ENCODE results near the gene ZNF431. TPM values are rescaled to one million over a fixed set of nuclear protein-coding genes. Genes with fewer than 3 reads are reported as not detected.

Gene ZNF431
- total and polyA plus RNA-seq, 2 of the 8 experiments (the other 6 are each of a cell fraction or from before 2014, with no cell fraction given), result 6.7 to 43.2 TPM

DNA sequence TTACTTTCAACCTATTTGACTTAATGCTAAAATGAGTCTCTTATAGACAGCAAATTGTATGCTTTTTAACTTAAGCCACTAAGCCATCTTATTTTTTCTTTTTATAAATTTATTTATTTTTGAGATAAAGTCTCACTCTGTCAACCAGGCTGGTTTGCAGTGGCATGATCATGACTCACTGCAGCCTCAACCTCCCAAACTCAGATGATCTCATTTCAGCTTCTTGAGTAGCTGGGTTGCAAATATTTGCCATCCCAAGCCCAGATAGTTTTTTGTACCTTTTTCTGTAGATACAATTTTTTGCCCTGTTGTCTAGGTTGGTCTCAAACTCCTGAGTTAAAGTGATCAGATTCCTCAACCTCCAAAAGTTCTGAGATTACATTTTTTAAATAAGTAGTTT, 32.7 kb upstream of the ZNF431 start:
- POLR2A ChIA-PET (ENCODE audit: partially characterized antibody), result interaction anchor here (0.7 kb wide), 1 partner anchor 11 kb away, joined by 3 read pairs; no protein-coding TSS in a partner anchor
- Histone ChIP-seq H3K14ac (ENCODE audit: insufficient read length) (no peak overlapping the region), H2BK15ac (ENCODE audit: low read length) (no peak overlapping the region), H2AK5ac (ENCODE audit: low read depth, low read length) (no peak overlapping the region), H2AFZ (ENCODE audit: low read length) (no peak overlapping the region), H2BK120ac (replicated peaks; ENCODE audit: low read depth, low read length) (no peak overlapping the region), H2BK12ac (ENCODE audit: low read depth, low read length) (no peak overlapping the region), H3K4me3 (ENCODE audit: extremely low read depth in 1 of 4, insufficient read depth in 2 of 4, low read depth in 3 of 4, low read length in 4 of 4) (no peak overlapping the region), H3K23me2 (ENCODE audit: low read depth, low read length) (no peaks in the 10 kb centered on the region), H4K5ac (ENCODE audit: insufficient read length, low read depth, low read length) (no peak overlapping the region), H2BK5ac (ENCODE audit: low read depth, low read length) (no peak overlapping the region), H3K79me1 (ENCODE audit: low read depth, low read length) (no peaks in the 10 kb centered on the region; the same call in 1 of the 2 replicates), H2BK20ac (ENCODE audit: low read length) (no peak overlapping the region), H3K23ac (ENCODE audit: insufficient read length) (no peak overlapping the region), H4K20me1 (replicated peaks in 1 of 2; ENCODE audit: control insufficient read depth in 1 of 2, insufficient read depth in 2 of 2, low read length in 2 of 2) (peaks cover 0 to 1% of the 10 kb centered on the region in 2 experiments), H3K4ac (replicated peaks; ENCODE audit: insufficient read length, low read depth, low read length) (no peak overlapping the region), H3K18ac (ENCODE audit: extremely low read depth, low read length) (no peak overlapping the region), H3K27ac (ENCODE audit: low read depth, low read length) (no peak overlapping the region), H4K91ac (replicated peaks; ENCODE audit: insufficient read length, low read length) (no peak overlapping the region), H4K8ac (ENCODE audit: extremely low read depth, insufficient read depth, low read length) (no peak overlapping the region), H3K9me3 (ENCODE audit: insufficient read depth in 2 of 2, low read depth in 1 of 2, low read length in 1 of 2) (no peaks in the 10 kb centered on the region), H3K56ac (replicated peaks; ENCODE audit: insufficient read length, low read depth, low read length) (no peak overlapping the region), H3K36me3 (ENCODE audit: control insufficient read depth in 2 of 4, insufficient read depth in 4 of 4, low read length in 3 of 4) (peaks cover 0 to 29% (median 10%) of the 10 kb centered on the region in 4 experiments; a peak in 6 of 8 replicates), H3K9ac (replicated peaks in 1 of 4; ENCODE audit: extremely low read depth in 1 of 4, low read depth in 3 of 4, low read length in 3 of 4) (no peak overlapping the region), H3K4me2 (ENCODE audit: insufficient read depth in 1 of 2, low read depth in 2 of 2, low read length in 2 of 2) (no peak overlapping the region), H3K79me2 (ENCODE audit: control insufficient read depth in 1 of 2, insufficient read depth in 2 of 2, low read length in 2 of 2) (peaks cover 0 to 40% of the 10 kb centered on the region in 2 experiments; a peak in 2 of 4 replicates), H3K27me3 (replicated peaks in 1 of 4; ENCODE audit: control insufficient read depth in 3 of 4, extremely low read depth in 1 of 4, insufficient read depth in 3 of 4, low read length in 3 of 4) (no peaks in the 10 kb centered on the region), H3K4me1 (replicated peaks in 1 of 4; ENCODE audit: control insufficient read depth in 3 of 4, insufficient read depth in 4 of 4, low read length in 3 of 4) (no peaks in the 10 kb centered on the region)
- CTCF ChIA-PET (ENCODE audit: partially characterized antibody), result interaction anchor here (0.9 kb wide), 1 partner anchor 10 kb away, joined by 4 read pairs; no protein-coding TSS in a partner anchor
- DNase-seq (ENCODE audit: low read depth in 1 of 2, low spot score in 2 of 2), result no peak
- no peak for FAIRE-seq
- TF ChIP-seq RNF2 (IDR thresholded peaks at IDR 0.05; ENCODE audit: borderline replicate concordance, low read depth, low read length, missing control alignments, poor library complexity, severe bottlenecking), result no peak
- no peak for TF ChIP-seq KDM1A (IDR thresholded peaks at IDR 0.05; ENCODE audit: borderline replicate concordance, low read length)
- TF ChIP-seq, protein P1, sequence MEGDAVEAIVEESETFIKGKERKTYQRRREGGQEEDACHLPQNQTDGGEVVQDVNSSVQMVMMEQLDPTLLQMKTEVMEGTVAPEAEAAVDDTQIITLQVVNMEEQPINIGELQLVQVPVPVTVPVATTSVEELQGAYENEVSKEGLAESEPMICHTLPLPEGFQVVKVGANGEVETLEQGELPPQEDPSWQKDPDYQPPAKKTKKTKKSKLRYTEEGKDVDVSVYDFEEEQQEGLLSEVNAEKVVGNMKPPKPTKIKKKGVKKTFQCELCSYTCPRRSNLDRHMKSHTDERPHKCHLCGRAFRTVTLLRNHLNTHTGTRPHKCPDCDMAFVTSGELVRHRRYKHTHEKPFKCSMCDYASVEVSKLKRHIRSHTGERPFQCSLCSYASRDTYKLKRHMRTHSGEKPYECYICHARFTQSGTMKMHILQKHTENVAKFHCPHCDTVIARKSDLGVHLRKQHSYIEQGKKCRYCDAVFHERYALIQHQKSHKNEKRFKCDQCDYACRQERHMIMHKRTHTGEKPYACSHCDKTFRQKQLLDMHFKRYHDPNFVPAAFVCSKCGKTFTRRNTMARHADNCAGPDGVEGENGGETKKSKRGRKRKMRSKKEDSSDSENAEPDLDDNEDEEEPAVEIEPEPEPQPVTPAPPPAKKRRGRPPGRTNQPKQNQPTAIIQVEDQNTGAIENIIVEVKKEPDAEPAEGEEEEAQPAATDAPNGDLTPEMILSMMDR (IDR thresholded peaks at IDR 0.05; ENCODE audit: control extremely low read depth in 1 of 3, insufficient read depth in 1 of 3, low read depth in 1 of 3, low read length in 3 of 3), result no peak
- no peak for TF ChIP-seq RFX5 (IDR thresholded peaks at IDR 0.05; ENCODE audit: borderline replicate concordance, low read depth, low read length)
- TF ChIP-seq RAD21 (IDR thresholded peaks at IDR 0.05 in 1 of 2, conservative IDR thresholded peaks at IDR 0.05 in 1 of 2; ENCODE audit: low read depth in 2 of 2, low read length in 2 of 2), result no peak
- no peak for TF ChIP-seq SIX5 (IDR thresholded peaks at IDR 0.05; ENCODE audit: low read depth, low read length)
- TF ChIP-seq, protein P2, sequence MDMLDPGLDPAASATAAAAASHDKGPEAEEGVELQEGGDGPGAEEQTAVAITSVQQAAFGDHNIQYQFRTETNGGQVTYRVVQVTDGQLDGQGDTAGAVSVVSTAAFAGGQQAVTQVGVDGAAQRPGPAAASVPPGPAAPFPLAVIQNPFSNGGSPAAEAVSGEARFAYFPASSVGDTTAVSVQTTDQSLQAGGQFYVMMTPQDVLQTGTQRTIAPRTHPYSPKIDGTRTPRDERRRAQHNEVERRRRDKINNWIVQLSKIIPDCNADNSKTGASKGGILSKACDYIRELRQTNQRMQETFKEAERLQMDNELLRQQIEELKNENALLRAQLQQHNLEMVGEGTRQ (IDR thresholded peaks at IDR 0.05; ENCODE audit: low read length), result no peak
